ENCODE data around the gene EPX. TPM values are rescaled to one million over a fixed set of nuclear protein-coding genes. Genes with fewer than 3 reads are reported as not detected.

EPX gene
- polyA plus RNA-seq, 2 of the 4 experiments (the other 2 are of a cell fraction) = not detected

DNA sequence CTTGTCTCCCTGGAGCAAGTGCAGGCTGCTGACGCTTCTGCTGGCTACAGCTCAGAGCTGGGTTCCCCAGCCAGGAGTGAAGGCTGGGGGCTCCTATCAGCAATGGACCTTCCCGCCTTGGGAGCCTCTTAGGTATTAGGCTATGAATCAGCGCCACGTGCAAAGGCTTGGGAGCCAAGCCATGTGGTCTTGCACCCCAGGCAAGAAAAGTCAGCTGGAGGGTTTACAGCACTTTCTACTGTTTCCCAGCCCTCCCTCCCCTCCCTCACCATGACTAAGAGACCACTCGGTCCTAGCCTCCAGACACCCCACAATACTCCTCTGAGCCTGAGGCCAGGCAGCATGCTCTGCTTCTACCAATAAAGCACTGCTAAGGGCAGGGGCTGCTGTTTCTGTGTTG lies 12.3 kb downstream of the EPX start:
- ATAC-seq (no peak), DNase-seq (ENCODE audit: low read depth in 1 of 2, low spot score in 1 of 2) (no peak), FAIRE-seq (no peak)
- Histone ChIP-seq H3K9me3 (no peaks in the 10 kb centered on the region), H3K4me2 (no peak overlapping the region), H3K4me3 (no peak overlapping the region), H3K27ac (no peak overlapping the region), H3K4me1 (no peaks in the 10 kb centered on the region)
- TF ChIP-seq EHMT2 (IDR thresholded peaks at IDR 0.05; ENCODE audit: low read depth) (no peak), TP53 (CRISPR knock-in tag; IDR thresholded peaks at IDR 0.05) (no peak), FOSB (CRISPR knock-in tag; IDR thresholded peaks at IDR 0.05) (no peak), JUN (IDR thresholded peaks at IDR 0.05) (no peak), SMC3 (IDR thresholded peaks at IDR 0.05) (no peak), NFE2L2 (conservative IDR thresholded peaks at IDR 0.05; ENCODE audit: low read length) (no peak), EP300 (IDR thresholded peaks at IDR 0.05) (no peak), NPAS2 (CRISPR knock-in tag; IDR thresholded peaks at IDR 0.05; ENCODE audit: borderline replicate concordance) (no peak)
- TF ChIP-seq, protein P1, sequence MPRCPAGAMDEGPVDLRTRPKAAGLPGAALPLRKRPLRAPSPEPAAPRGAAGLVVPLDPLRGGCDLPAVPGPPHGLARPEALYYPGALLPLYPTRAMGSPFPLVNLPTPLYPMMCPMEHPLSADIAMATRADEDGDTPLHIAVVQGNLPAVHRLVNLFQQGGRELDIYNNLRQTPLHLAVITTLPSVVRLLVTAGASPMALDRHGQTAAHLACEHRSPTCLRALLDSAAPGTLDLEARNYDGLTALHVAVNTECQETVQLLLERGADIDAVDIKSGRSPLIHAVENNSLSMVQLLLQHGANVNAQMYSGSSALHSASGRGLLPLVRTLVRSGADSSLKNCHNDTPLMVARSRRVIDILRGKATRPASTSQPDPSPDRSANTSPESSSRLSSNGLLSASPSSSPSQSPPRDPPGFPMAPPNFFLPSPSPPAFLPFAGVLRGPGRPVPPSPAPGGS (IDR thresholded peaks at IDR 0.05) = no peak
- TF ChIP-seq, protein P2, sequence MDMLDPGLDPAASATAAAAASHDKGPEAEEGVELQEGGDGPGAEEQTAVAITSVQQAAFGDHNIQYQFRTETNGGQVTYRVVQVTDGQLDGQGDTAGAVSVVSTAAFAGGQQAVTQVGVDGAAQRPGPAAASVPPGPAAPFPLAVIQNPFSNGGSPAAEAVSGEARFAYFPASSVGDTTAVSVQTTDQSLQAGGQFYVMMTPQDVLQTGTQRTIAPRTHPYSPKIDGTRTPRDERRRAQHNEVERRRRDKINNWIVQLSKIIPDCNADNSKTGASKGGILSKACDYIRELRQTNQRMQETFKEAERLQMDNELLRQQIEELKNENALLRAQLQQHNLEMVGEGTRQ (IDR thresholded peaks at IDR 0.05) = no peak
- TF ChIP-seq, protein P3, sequence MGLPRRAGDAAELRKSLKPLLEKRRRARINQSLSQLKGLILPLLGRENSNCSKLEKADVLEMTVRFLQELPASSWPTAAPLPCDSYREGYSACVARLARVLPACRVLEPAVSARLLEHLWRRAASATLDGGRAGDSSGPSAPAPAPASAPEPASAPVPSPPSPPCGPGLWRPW (IDR thresholded peaks at IDR 0.05) = no peak
- 75% methylated on average over 5 of the region's 5 CpGs for WGBS (ENCODE audit: missing lambda C conversion rate)
- ChIA-PET CTCF (interaction anchor here (1.5 to 2.4 kb wide), 2 partner anchors 10 to 14 kb away, joined by 4 to 8 read pairs; no protein-coding TSS in a partner anchor), POLR2A (no interaction called here)

DNA sequence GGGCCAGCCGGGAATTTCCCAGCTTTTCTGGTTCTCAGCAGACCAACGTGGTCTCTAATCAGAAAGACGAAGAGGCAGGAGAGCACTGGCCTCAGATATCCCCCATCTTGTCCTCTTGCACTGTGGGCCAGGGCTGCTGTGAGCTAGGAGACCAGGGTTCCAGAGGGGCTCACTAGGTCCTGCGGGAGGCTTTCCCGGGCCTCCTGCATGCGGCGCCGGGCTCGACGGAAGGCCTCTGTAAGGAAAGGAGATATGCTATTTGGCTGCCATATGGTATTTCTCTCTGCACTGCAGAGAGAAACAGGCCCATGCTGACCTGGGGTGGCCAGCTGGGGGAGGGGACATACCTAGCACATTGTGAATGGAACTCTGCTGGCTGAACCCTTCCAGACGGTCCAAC lies 13.4 kb downstream of the EPX start:
- FAIRE-seq (no peak), ATAC-seq (no peak), DNase-seq (ENCODE audit: low read depth in 1 of 2, low spot score in 1 of 2) (no peak)
- WGBS (ENCODE audit: missing lambda C conversion rate) = 80% methylated on average over 10 of the region's 11 CpGs
- TF ChIP-seq, protein P3 (IDR thresholded peaks at IDR 0.05) = no peak
- TF ChIP-seq, protein P1 (IDR thresholded peaks at IDR 0.05) = no peak
- TF ChIP-seq EHMT2 (IDR thresholded peaks at IDR 0.05; ENCODE audit: low read depth) (no peak), HEYL (CRISPR knock-in tag; IDR thresholded peaks at IDR 0.05) (no peak), ZFP36 (IDR thresholded peaks at IDR 0.05; ENCODE audit: borderline replicate concordance, partially characterized antibody) (no peak), MAZ (IDR thresholded peaks at IDR 0.05; ENCODE audit: borderline replicate concordance, low read depth, low read length) (no peak), JUN (IDR thresholded peaks at IDR 0.05) (no peak), CHD4 (IDR thresholded peaks at IDR 0.05; ENCODE audit: borderline replicate concordance) (no peak), EHF (CRISPR knock-in tag; IDR thresholded peaks at IDR 0.05) (no peak), NPAS2 (CRISPR knock-in tag; IDR thresholded peaks at IDR 0.05; ENCODE audit: borderline replicate concordance) (no peak), TFCP2L1 (CRISPR knock-in tag; IDR thresholded peaks at IDR 0.05) (no peak), SMC3 (IDR thresholded peaks at IDR 0.05) (no peak)
- TF ChIP-seq, protein P4, sequence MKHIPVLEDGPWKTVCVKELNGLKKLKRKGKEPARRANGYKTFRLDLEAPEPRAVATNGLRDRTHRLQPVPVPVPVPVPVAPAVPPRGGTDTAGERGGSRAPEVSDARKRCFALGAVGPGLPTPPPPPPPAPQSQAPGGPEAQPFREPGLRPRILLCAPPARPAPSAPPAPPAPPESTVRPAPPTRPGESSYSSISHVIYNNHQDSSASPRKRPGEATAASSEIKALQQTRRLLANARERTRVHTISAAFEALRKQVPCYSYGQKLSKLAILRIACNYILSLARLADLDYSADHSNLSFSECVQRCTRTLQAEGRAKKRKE (CRISPR knock-in tag; IDR thresholded peaks at IDR 0.05; ENCODE audit: low read depth) = no peak
- TF ChIP-seq, protein P5, sequence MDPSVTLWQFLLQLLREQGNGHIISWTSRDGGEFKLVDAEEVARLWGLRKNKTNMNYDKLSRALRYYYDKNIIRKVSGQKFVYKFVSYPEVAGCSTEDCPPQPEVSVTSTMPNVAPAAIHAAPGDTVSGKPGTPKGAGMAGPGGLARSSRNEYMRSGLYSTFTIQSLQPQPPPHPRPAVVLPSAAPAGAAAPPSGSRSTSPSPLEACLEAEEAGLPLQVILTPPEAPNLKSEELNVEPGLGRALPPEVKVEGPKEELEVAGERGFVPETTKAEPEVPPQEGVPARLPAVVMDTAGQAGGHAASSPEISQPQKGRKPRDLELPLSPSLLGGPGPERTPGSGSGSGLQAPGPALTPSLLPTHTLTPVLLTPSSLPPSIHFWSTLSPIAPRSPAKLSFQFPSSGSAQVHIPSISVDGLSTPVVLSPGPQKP (IDR thresholded peaks at IDR 0.05; ENCODE audit: low read depth, low read length) = no peak
- TF ChIP-seq, protein P2 (IDR thresholded peaks at IDR 0.05) = no peak
- TF ChIP-seq, protein P6, sequence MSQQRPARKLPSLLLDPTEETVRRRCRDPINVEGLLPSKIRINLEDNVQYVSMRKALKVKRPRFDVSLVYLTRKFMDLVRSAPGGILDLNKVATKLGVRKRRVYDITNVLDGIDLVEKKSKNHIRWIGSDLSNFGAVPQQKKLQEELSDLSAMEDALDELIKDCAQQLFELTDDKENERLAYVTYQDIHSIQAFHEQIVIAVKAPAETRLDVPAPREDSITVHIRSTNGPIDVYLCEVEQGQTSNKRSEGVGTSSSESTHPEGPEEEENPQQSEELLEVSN (IDR thresholded peaks at IDR 0.05; ENCODE audit: borderline replicate concordance, low read depth) = no peak
- TF ChIP-seq, protein P7, sequence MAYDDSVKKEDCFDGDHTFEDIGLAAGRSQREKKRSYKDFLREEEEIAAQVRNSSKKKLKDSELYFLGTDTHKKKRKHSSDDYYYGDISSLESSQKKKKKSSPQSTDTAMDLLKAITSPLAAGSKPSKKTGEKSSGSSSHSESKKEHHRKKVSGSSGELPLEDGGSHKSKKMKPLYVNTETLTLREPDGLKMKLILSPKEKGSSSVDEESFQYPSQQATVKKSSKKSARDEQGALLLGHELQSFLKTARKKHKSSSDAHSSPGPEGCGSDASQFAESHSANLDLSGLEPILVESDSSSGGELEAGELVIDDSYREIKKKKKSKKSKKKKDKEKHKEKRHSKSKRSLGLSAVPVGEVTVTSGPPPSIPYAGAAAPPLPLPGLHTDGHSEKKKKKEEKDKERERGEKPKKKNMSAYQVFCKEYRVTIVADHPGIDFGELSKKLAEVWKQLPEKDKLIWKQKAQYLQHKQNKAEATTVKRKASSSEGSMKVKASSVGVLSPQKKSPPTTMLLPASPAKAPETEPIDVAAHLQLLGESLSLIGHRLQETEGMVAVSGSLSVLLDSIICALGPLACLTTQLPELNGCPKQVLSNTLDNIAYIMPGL (CRISPR knock-in tag; IDR thresholded peaks at IDR 0.05; ENCODE audit: borderline replicate concordance) = no peak
- ChIA-PET CTCF (interaction anchor here (0.7 to 3.4 kb wide), 5 partner anchors 11 to 44 kb away, joined by 3 to 19 read pairs (median 4); partner anchors contain the start of gene MKS1), POLR2A (no interaction called here)
- Histone ChIP-seq H3K4me2 (no peak overlapping the region), H3K4me3 (no peak overlapping the region), H3K27ac (no peak overlapping the region), H3K4me1 (no peaks in the 10 kb centered on the region), H3K9me3 (no peaks in the 10 kb centered on the region)
